CMK (cell line): ENCODE results near the gene TRRAP.
"Not testable (repeated sequence)": the region's sequence is repeated elsewhere in the genome, so short reads cannot be mapped to it uniquely, and the experiment has no call there.

Experiments
- DNase-seq: peaks from one replicate; pipeline ENCODE4 v3.0.0-alpha.2; 2010; ENCODE audit warnings: low read depth

TRRAP gene

GRCh38 chr7:99030457-99030856, 152.1 kb downstream of the TRRAP start:
- DNase-seq = no peak

GRCh38 chr7:99030951-99031350, 152.6 kb downstream of the TRRAP start:
- no peak for DNase-seq

- DNase-seq = no peak
Measured at GRCh38 chr7:99031496-99031895, 153.2 kb downstream of the TRRAP start.

- no peak for DNase-seq
Measured at GRCh38 chr7:99032928-99033327, 154.6 kb downstream of the TRRAP start.

- DNase-seq = no peak
Measured at GRCh38 chr7:99033765-99034164, 155.4 kb downstream of the TRRAP start.

- no peak for DNase-seq
Measured at GRCh38 chr7:99034932-99035722, 156.8 kb downstream of the TRRAP start.

GRCh38 chr7:99035723-99036545, 157.6 kb downstream of the TRRAP start:
- no peak for DNase-seq

GRCh38 chr7:99036546-99037111, 158.3 kb downstream of the TRRAP start:
- DNase-seq = no peak

GRCh38 chr7:99037327-99037940, 159.1 kb downstream of the TRRAP start:
- no peak for DNase-seq

- DNase-seq = no peak
Measured at GRCh38 chr7:99038086-99038855, 159.9 kb downstream of the TRRAP start.

- DNase-seq = no peak
Measured at GRCh38 chr7:99039384-99039891, 161.1 kb downstream of the TRRAP start.

GRCh38 chr7:99040104-99040958, 162.0 kb downstream of the TRRAP start:
- peak; percentile 64 for DNase-seq

- no peak for DNase-seq
Measured at GRCh38 chr7:99041526-99041925, 163.2 kb downstream of the TRRAP start.

GRCh38 chr7:99042957-99043356, 164.6 kb downstream of the TRRAP start:
- DNase-seq = no peak

- not testable (repeated sequence) for DNase-seq
Measured at GRCh38 chr7:99044858-99045257, 166.5 kb downstream of the TRRAP start.

- DNase-seq = not testable (repeated sequence)
Measured at GRCh38 chr7:99046262-99046661, 167.9 kb downstream of the TRRAP start.

GRCh38 chr7:99046722-99047121, 168.4 kb downstream of the TRRAP start:
- no peak for DNase-seq

GRCh38 chr7:99047526-99048077, 169.3 kb downstream of the TRRAP start:
- DNase-seq = no peak

GRCh38 chr7:99050971-99051370, 172.6 kb downstream of the TRRAP start:
- DNase-seq = no peak

GRCh38 chr7:99054781-99055180, 176.4 kb downstream of the TRRAP start:
- no peak for DNase-seq
